OCI-LY1 (cell line): Measurements from ENCODE around the gene NOL3.
A peak's percentile ranks its signal among the peaks of the same experiment; 100 is the strongest.

Experiments used
- H2AFZ ChIP-seq: fragments of 200-600 bp; sonication (generic), shearing (Covaris generic); 2 replicates; pipeline ENCODE4 v1.6.0; 2014; ENCODE audit warnings: antibody characterized with exemption, mild to moderate bottlenecking, low read length
- H3F3A ChIP-seq: fragments of 200-600 bp; sonication (generic), shearing (Covaris generic); 2 replicates; pipeline ENCODE4 v1.6.0; 2014; ENCODE audit warnings: mild to moderate bottlenecking, antibody characterized with exemption, low read length, moderate library complexity; ENCODE audit not compliant: insufficient read depth
- H3K27ac ChIP-seq: fragments of 200-600 bp; sonication (generic); 2 replicates; pipeline ENCODE4 v1.5.1; 2014; ENCODE audit warnings: low read length, mixed run types, mild to moderate bottlenecking, low read depth; ENCODE audit not compliant: poor library complexity, severe bottlenecking
- H3K27me3 ChIP-seq: fragments of 200-600 bp; sonication (generic); 2 replicates; pipeline ENCODE4 v1.6.0; 2014; ENCODE audit warnings: antibody characterized with exemption, mild to moderate bottlenecking, low read length, moderate library complexity; ENCODE audit not compliant: insufficient read depth
- H3K36me3 ChIP-seq: fragments of 200-600 bp; sonication (generic); 2 replicates; pipeline ENCODE4 v1.6.1; 2014; ENCODE audit warnings: mild to moderate bottlenecking, antibody characterized with exemption, low read length, moderate library complexity, mixed read lengths; ENCODE audit not compliant: insufficient read depth
- H3K4me1 ChIP-seq: fragments of 200-600 bp; sonication (generic); 2 replicates; pipeline ENCODE4 v1.5.1; 2014; ENCODE audit warnings: mild to moderate bottlenecking, low read length, moderate library complexity; ENCODE audit not compliant: insufficient read depth, severe bottlenecking
- H3K4me2 ChIP-seq: fragments of 200-600 bp; sonication (generic), shearing (Covaris generic); 2 replicates; pipeline ENCODE4 v1.6.1; 2014; ENCODE audit warnings: low read length
- H3K4me3 ChIP-seq: fragments of 200-600 bp; sonication (generic); 2 replicates; pipeline ENCODE4 v1.5.1; 2014; ENCODE audit warnings: low read length, low read depth, mild to moderate bottlenecking, mixed read lengths; ENCODE audit not compliant: poor library complexity, severe bottlenecking
- H3K79me2 ChIP-seq: fragments of 200-600 bp; shearing (Covaris generic); 2 replicates; pipeline ENCODE4 v1.6.1; 2016; ENCODE audit warnings: mixed run types, low read length, mixed read lengths; ENCODE audit not compliant: insufficient read depth
- H3K9ac ChIP-seq: fragments of 200-600 bp; sonication (generic), shearing (Covaris generic); 2 replicates; pipeline ENCODE4 v1.6.1; 2014; ENCODE audit warnings: mild to moderate bottlenecking, low read length, mixed read lengths
- H3K9me2 ChIP-seq: fragments of 200-600 bp; sonication (generic), shearing (Covaris generic); 2 replicates; pipeline ENCODE4 v1.6.1; 2014; ENCODE audit warnings: low read depth, mild to moderate bottlenecking, low read length, mixed read lengths
- H3K9me3 ChIP-seq: fragments of 200-600 bp; shearing (Covaris generic); 2 replicates; pipeline ENCODE4 v1.6.1; 2014; ENCODE audit warnings: low read length, mixed read lengths
- H4K20me1 ChIP-seq: fragments of 200-600 bp; sonication (generic), shearing (Covaris generic); 2 replicates; pipeline ENCODE4 v1.6.0; 2016; ENCODE audit warnings: mild to moderate bottlenecking, low read length; ENCODE audit not compliant: insufficient read depth
- EZH2 ChIP-seq: fragments of 200-600 bp; sonication (generic), shearing (Covaris generic); IDR thresholded peaks from 2 replicates; pipeline ENCODE4 v1.8.0; 2017; ENCODE audit warnings: borderline replicate concordance, mixed run types, mild to moderate bottlenecking, antibody characterized with exemption, low read length, moderate library complexity, mixed read lengths
- TF ChIP-seq, protein P1 (sequence below): fragments of 200-600 bp; sonication (generic), shearing (Covaris generic); IDR thresholded peaks from 2 replicates; pipeline ENCODE4 v1.5.1; 2017; ENCODE audit warnings: mild to moderate bottlenecking, antibody characterized with exemption, low read length, moderate library complexity, mixed read lengths

Gene NOL3

GRCh38 chr16:67155295-67156142 lies 14.8 kb upstream of the NOL3 start:
- no peaks in the 10 kb centered on the region for H4K20me1 ChIP-seq
- no peak overlapping the region; the same call in 1 of the 2 replicates for H3K4me2 ChIP-seq
- H3K9me2 ChIP-seq, result no peaks in the 10 kb centered on the region
- no peak overlapping the region for H3K9ac ChIP-seq
- no peak overlapping the region for H3K4me3 ChIP-seq
- H3K79me2 ChIP-seq, result no peaks in the 10 kb centered on the region
- H3K27me3 ChIP-seq, result no peaks in the 10 kb centered on the region
- H2AFZ ChIP-seq, result no peak overlapping the region
- H3K27ac ChIP-seq, result no peak overlapping the region
- no peak for TF ChIP-seq EZH2
- TF ChIP-seq, protein P1, sequence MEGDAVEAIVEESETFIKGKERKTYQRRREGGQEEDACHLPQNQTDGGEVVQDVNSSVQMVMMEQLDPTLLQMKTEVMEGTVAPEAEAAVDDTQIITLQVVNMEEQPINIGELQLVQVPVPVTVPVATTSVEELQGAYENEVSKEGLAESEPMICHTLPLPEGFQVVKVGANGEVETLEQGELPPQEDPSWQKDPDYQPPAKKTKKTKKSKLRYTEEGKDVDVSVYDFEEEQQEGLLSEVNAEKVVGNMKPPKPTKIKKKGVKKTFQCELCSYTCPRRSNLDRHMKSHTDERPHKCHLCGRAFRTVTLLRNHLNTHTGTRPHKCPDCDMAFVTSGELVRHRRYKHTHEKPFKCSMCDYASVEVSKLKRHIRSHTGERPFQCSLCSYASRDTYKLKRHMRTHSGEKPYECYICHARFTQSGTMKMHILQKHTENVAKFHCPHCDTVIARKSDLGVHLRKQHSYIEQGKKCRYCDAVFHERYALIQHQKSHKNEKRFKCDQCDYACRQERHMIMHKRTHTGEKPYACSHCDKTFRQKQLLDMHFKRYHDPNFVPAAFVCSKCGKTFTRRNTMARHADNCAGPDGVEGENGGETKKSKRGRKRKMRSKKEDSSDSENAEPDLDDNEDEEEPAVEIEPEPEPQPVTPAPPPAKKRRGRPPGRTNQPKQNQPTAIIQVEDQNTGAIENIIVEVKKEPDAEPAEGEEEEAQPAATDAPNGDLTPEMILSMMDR, result peak; percentile 83
- H3F3A ChIP-seq, result no peaks in the 10 kb centered on the region
- H3K4me1 ChIP-seq, result peaks cover 20% of the 10 kb centered on the region
- no peaks in the 10 kb centered on the region for H3K9me3 ChIP-seq
- no peaks in the 10 kb centered on the region for H3K36me3 ChIP-seq

- no peaks in the 10 kb centered on the region for H3K9me2 ChIP-seq
- no peaks in the 10 kb centered on the region for H4K20me1 ChIP-seq
- H3K9me3 ChIP-seq, result no peaks in the 10 kb centered on the region
- TF ChIP-seq, protein P1, result 0 out of 2 replicates have a peak, but pooled peaks have one; percentile 12
- TF ChIP-seq EZH2, result no peak
- H3K4me1 ChIP-seq, result peaks cover 20% of the 10 kb centered on the region
- no peak overlapping the region for H3K4me2 ChIP-seq
- no peaks in the 10 kb centered on the region for H3K27me3 ChIP-seq
- no peak overlapping the region for H3K4me3 ChIP-seq
- no peak overlapping the region for H2AFZ ChIP-seq
- H3K27ac ChIP-seq, result no peak overlapping the region
- no peak overlapping the region for H3K9ac ChIP-seq
- no peaks in the 10 kb centered on the region for H3K36me3 ChIP-seq
- H3F3A ChIP-seq, result no peaks in the 10 kb centered on the region
- H3K79me2 ChIP-seq, result no peaks in the 10 kb centered on the region
Measured at GRCh38 chr16:67156143-67156844, 14.0 kb upstream of the NOL3 start.

GRCh38 chr16:67157106-67157748 lies 13.1 kb upstream of the NOL3 start:
- no peak for TF ChIP-seq EZH2
- TF ChIP-seq, protein P1, result no peak
- Histone ChIP-seq H3K4me3 (no peak overlapping the region), H3F3A (no peaks in the 10 kb centered on the region), H3K27ac (no peak overlapping the region), H3K9me3 (no peaks in the 10 kb centered on the region), H3K4me1 (peaks cover 20% of the 10 kb centered on the region), H3K79me2 (no peaks in the 10 kb centered on the region), H3K4me2 (no peak overlapping the region), H3K36me3 (no peaks in the 10 kb centered on the region), H3K9ac (no peak overlapping the region), H3K27me3 (no peaks in the 10 kb centered on the region), H3K9me2 (no peaks in the 10 kb centered on the region), H2AFZ (no peak overlapping the region), H4K20me1 (no peaks in the 10 kb centered on the region)
